SU-DHL-6 (cell line): Measurements from ENCODE around the gene VEGFC.

ENCODE experiments used
- H2AFZ ChIP-seq: fragments of 200-600 bp; sonication (generic); 2 replicates; pipeline ENCODE4 v1.6.1; 2014; ENCODE audit warnings: low read depth, mild to moderate bottlenecking, moderate library complexity, mixed read lengths, antibody characterized with exemption, low read length; ENCODE audit not compliant: severe bottlenecking
- H3F3A ChIP-seq: fragments of 200-600 bp; shearing (Covaris generic); 2 replicates; pipeline ENCODE4 v1.6.0; 2016; ENCODE audit warnings: antibody characterized with exemption, mild to moderate bottlenecking; ENCODE audit not compliant: insufficient read depth
- H3K27ac ChIP-seq: fragments of 200-600 bp; sonication (generic); 2 replicates; pipeline ENCODE4 v1.5.1; 2016; ENCODE audit warnings: low read depth, mild to moderate bottlenecking, low read length, moderate library complexity, mixed read lengths
- H3K27me3 ChIP-seq: fragments of 200-600 bp; sonication (generic), shearing (Covaris generic); 2 replicates; pipeline ENCODE4 v1.6.0; 2014; ENCODE audit warnings: mild to moderate bottlenecking, low read length
- H3K36me3 ChIP-seq: fragments of 200-600 bp; sonication (generic); 2 replicates; pipeline ENCODE4 v1.6.1; 2014; ENCODE audit warnings: mild to moderate bottlenecking, low read length, mixed read lengths
- H3K4me2 ChIP-seq: fragments of 300-600, 200-600 bp; shearing (Covaris generic), sonication (generic); 2 replicates; pipeline ENCODE4 v1.6.0; 2014; ENCODE audit warnings: low read length, low read depth, mild to moderate bottlenecking; ENCODE audit not compliant: poor library complexity, severe bottlenecking
- H3K4me3 ChIP-seq: fragments of 200-600 bp; sonication (generic); 2 replicates; pipeline ENCODE4 v1.5.1; 2014; ENCODE audit warnings: antibody characterized with exemption, low read length, mild to moderate bottlenecking, mixed read lengths; ENCODE audit not compliant: insufficient read depth, poor library complexity, severe bottlenecking
- H3K79me2 ChIP-seq: fragments of 200-600 bp; sonication (generic); 2 replicates; pipeline ENCODE4 v1.6.1; 2014; ENCODE audit warnings: mild to moderate bottlenecking, low read length, moderate library complexity; ENCODE audit not compliant: insufficient read depth
- H3K9ac ChIP-seq: fragments of 200-600 bp; sonication (generic); 2 replicates; pipeline ENCODE4 v1.7.0; 2014; ENCODE audit warnings: mild to moderate bottlenecking, low read length
- H3K9me2 ChIP-seq: fragments of 200-600 bp; sonication (generic); replicated peaks from 2 replicates; pipeline ENCODE4 v1.6.1; 2014; ENCODE audit warnings: low read length; ENCODE audit not compliant: insufficient read depth
- H3K9me3 ChIP-seq: fragments of 200-600 bp; sonication (generic); 2 replicates; pipeline ENCODE4 v1.6.1; 2014; ENCODE audit warnings: low read length, mixed read lengths; ENCODE audit not compliant: insufficient read depth
- H4K20me1 ChIP-seq: fragments of 200-600 bp; sonication (generic); 2 replicates; pipeline ENCODE4 v1.6.1; 2014; ENCODE audit warnings: low read depth, mild to moderate bottlenecking, antibody characterized with exemption, low read length, moderate library complexity, mixed read lengths
- EZH2phosphoT487 ChIP-seq: fragments of 200-600 bp; sonication (generic), shearing (Covaris generic); conservative IDR thresholded peaks from 2 replicates; pipeline ENCODE4 v1.6.1; 2018; ENCODE audit warnings: mild to moderate bottlenecking, antibody characterized with exemption, low read length, moderate library complexity, mixed read lengths
- TF ChIP-seq, protein P1 (sequence below): fragments of 200-600 bp; sonication (generic); IDR thresholded peaks from one replicate; pipeline ENCODE4 v1.5.1; 2017; ENCODE audit warnings: antibody characterized with exemption, mild to moderate bottlenecking, low read length, moderate library complexity; ENCODE audit not compliant: insufficient read depth, poor library complexity, severe bottlenecking

VEGFC gene

GRCh38 chr4:176795441-176795840 lies 2.7 kb upstream of the VEGFC start:
- Histone ChIP-seq H3K9me2 (no peaks in the 10 kb centered on the region), H3K4me3 (no peak overlapping the region), H4K20me1 (no peaks in the 10 kb centered on the region), H3F3A (no peaks in the 10 kb centered on the region), H3K9ac (no peak overlapping the region), H3K27me3 (no peaks in the 10 kb centered on the region), H3K36me3 (no peaks in the 10 kb centered on the region), H3K9me3 (no peaks in the 10 kb centered on the region), H3K4me2 (no peak overlapping the region), H2AFZ (no peak overlapping the region), H3K27ac (no peak overlapping the region), H3K79me2 (no peaks in the 10 kb centered on the region)
- no peak for TF ChIP-seq EZH2phosphoT487
- TF ChIP-seq, protein P1, sequence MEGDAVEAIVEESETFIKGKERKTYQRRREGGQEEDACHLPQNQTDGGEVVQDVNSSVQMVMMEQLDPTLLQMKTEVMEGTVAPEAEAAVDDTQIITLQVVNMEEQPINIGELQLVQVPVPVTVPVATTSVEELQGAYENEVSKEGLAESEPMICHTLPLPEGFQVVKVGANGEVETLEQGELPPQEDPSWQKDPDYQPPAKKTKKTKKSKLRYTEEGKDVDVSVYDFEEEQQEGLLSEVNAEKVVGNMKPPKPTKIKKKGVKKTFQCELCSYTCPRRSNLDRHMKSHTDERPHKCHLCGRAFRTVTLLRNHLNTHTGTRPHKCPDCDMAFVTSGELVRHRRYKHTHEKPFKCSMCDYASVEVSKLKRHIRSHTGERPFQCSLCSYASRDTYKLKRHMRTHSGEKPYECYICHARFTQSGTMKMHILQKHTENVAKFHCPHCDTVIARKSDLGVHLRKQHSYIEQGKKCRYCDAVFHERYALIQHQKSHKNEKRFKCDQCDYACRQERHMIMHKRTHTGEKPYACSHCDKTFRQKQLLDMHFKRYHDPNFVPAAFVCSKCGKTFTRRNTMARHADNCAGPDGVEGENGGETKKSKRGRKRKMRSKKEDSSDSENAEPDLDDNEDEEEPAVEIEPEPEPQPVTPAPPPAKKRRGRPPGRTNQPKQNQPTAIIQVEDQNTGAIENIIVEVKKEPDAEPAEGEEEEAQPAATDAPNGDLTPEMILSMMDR: no peak

DNA sequence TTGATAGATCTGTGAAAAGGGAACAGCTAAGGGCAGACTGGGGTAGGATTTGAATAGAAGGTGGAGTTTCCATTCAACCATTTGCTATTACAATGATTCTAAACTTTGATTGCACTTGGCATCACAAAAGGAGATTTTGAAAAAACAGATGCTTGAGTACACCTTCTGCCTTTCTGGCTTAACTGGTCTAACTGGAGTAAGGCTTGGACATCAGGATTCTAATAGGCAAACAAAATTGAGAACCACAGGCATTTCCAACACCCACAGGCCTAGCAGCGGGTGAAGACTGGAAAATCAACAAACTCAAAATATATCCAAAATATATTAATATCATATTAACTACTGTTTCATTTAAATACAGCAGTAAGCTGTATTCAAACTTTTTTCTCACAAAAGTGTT lies 1.9 kb upstream of the VEGFC start:
- no peak overlapping the region for H3K4me2 ChIP-seq
- H3K36me3 ChIP-seq: no peaks in the 10 kb centered on the region
- H3K4me3 ChIP-seq: no peak overlapping the region
- H3K9ac ChIP-seq: no peak overlapping the region
- H4K20me1 ChIP-seq: no peaks in the 10 kb centered on the region
- no peak overlapping the region for H2AFZ ChIP-seq
- no peaks in the 10 kb centered on the region for H3K27me3 ChIP-seq
- no peaks in the 10 kb centered on the region for H3K9me3 ChIP-seq
- no peaks in the 10 kb centered on the region for H3K9me2 ChIP-seq
- H3K27ac ChIP-seq: no peak overlapping the region
- no peaks in the 10 kb centered on the region for H3K79me2 ChIP-seq
- no peaks in the 10 kb centered on the region for H3F3A ChIP-seq
- TF ChIP-seq EZH2phosphoT487: no peak
- TF ChIP-seq, protein P1: no peak

- Histone ChIP-seq H3K9me3 (no peaks in the 10 kb centered on the region), H3K27ac (no peak overlapping the region), H3K9ac (no peak overlapping the region), H4K20me1 (no peaks in the 10 kb centered on the region), H3K4me3 (no peak overlapping the region), H3K9me2 (no peaks in the 10 kb centered on the region), H3K36me3 (no peaks in the 10 kb centered on the region), H3K79me2 (no peaks in the 10 kb centered on the region), H3F3A (no peaks in the 10 kb centered on the region), H2AFZ (no peak overlapping the region), H3K4me2 (no peak overlapping the region), H3K27me3 (no peaks in the 10 kb centered on the region)
- TF ChIP-seq EZH2phosphoT487: no peak
- TF ChIP-seq, protein P1: no peak
Measured at GRCh38 chr4:176794151-176794550, 1.4 kb upstream of the VEGFC start.
